ENCODE data around the gene SCRT2. TPM values are rescaled to one million over a fixed set of nuclear protein-coding genes. Genes with fewer than 3 reads are reported as not detected.
"Not testable (repeated sequence)": the region's sequence is repeated elsewhere in the genome, so short reads cannot be mapped to it uniquely, and the experiment has no call there.

SCRT2 gene
- total and polyA plus RNA-seq, 7 experiments from 2014 or later: not detected

GRCh38 chr20:645318-646106, 30.1 kb downstream of the SCRT2 start:
- peaks cover 0 to 18% (median 15%) of the 10 kb centered on the region in 7 donors for H3K4me1 Mint-ChIP-seq
- Histone ChIP-seq H3K27me3 (ENCODE audit: control insufficient read depth in 2 of 2, insufficient read depth in 2 of 2, low read length in 2 of 2) (peaks cover 0 to 11% of the 10 kb centered on the region in 2 donors), H3K36me3 (ENCODE audit: control insufficient read depth in 2 of 3, insufficient read depth in 3 of 3, low read length in 3 of 3) (no peaks in the 10 kb centered on the region), H3K27ac (ENCODE audit: low read depth, low read length) (no peak overlapping the region), H3K4me1 (ENCODE audit: control insufficient read depth in 2 of 2, insufficient read depth in 2 of 2, low read length in 2 of 2) (no peaks in the 10 kb centered on the region), H3K4me3 (ENCODE audit: low read length) (no peak overlapping the region), H3K9me3 (ENCODE audit: control insufficient read depth in 2 of 3, low read length in 3 of 3) (no peaks in the 10 kb centered on the region)
- intact Hi-C loops (cut with micrococcal nuclease): loop anchor here in 1 of 2 donors (1.0 kb wide), 2 partner anchors 84 to 291 kb away; no protein-coding TSS in a partner anchor
- ChIA-PET POLR2A (no interaction called here), CTCF (interaction anchor here (0.5 to 1.1 kb wide), 7 partner anchors 11 to 293 kb away, joined by 3 to 6 read pairs (median 3); no protein-coding TSS in a partner anchor)
- peaks cover 0 to 23% (median 4%) of the 10 kb centered on the region in 5 donors for H3K36me3 Mint-ChIP-seq
- no peak overlapping the region for H3K4me3 Mint-ChIP-seq
- peak; percentile 83 for ATAC-seq
- peak; percentile 28 to 79 (median 51) for DNase-seq
- no peak overlapping the region for H3K27ac Mint-ChIP-seq
- H3K27me3 Mint-ChIP-seq: peaks cover 17 to 24% (median 23%) of the 10 kb centered on the region in 5 donors
- peaks cover 0 to 4% (median 0%) of the 10 kb centered on the region in 11 donors for H3K9me3 Mint-ChIP-seq

- intact Hi-C loops (cut with micrococcal nuclease): loop anchor here in 1 of 2 donors (1.0 kb wide), 2 partner anchors 84 to 291 kb away; no protein-coding TSS in a partner anchor
- H3K27ac Mint-ChIP-seq: no peak overlapping the region
- ChIA-PET POLR2A (no interaction called here), CTCF (interaction anchor here (0.6 to 1.1 kb wide), 5 partner anchors 11 to 292 kb away, joined by 3 to 6 read pairs (median 3); no protein-coding TSS in a partner anchor)
- peaks cover 16 to 30% (median 23%) of the 10 kb centered on the region in 5 donors for H3K27me3 Mint-ChIP-seq
- DNase-seq (no peak), ATAC-seq (no peak)
- H3K27me3 ChIP-seq (ENCODE audit: control insufficient read depth in 2 of 2, insufficient read depth in 2 of 2, low read length in 2 of 2): peaks cover 0 to 11% of the 10 kb centered on the region in 2 donors
- peaks cover 0 to 19% (median 4%) of the 10 kb centered on the region in 5 donors for H3K36me3 Mint-ChIP-seq
- no peaks in the 10 kb centered on the region for H3K36me3 ChIP-seq (ENCODE audit: control insufficient read depth in 2 of 3, insufficient read depth in 3 of 3, low read length in 3 of 3)
- no peak overlapping the region for H3K4me3 Mint-ChIP-seq
- H3K4me1 ChIP-seq (ENCODE audit: control insufficient read depth in 2 of 2, insufficient read depth in 2 of 2, low read length in 2 of 2): no peaks in the 10 kb centered on the region
- H3K4me3 ChIP-seq (ENCODE audit: low read length): no peak overlapping the region
- no peaks in the 10 kb centered on the region for H3K9me3 ChIP-seq (ENCODE audit: control insufficient read depth in 2 of 3, low read length in 3 of 3)
- peaks cover 0 to 4% (median 0%) of the 10 kb centered on the region in 11 donors for H3K9me3 Mint-ChIP-seq
- peaks cover 0 to 18% (median 11%) of the 10 kb centered on the region in 7 donors for H3K4me1 Mint-ChIP-seq
- H3K27ac ChIP-seq (ENCODE audit: low read depth, low read length): no peak overlapping the region
These were observed 30.8 kb downstream of the SCRT2 start for GRCh38 chr20:644692-645317.

GRCh38 chr20:642398-643174, 33.0 kb downstream of the SCRT2 start:
- no peak overlapping the region for H3K4me3 ChIP-seq (ENCODE audit: low read length)
- H3K4me1 ChIP-seq (ENCODE audit: control insufficient read depth in 2 of 2, insufficient read depth in 2 of 2, low read length in 2 of 2): no peaks in the 10 kb centered on the region
- H3K36me3 ChIP-seq (ENCODE audit: control insufficient read depth in 2 of 3, insufficient read depth in 3 of 3, low read length in 3 of 3): no peaks in the 10 kb centered on the region
- H3K27ac ChIP-seq (ENCODE audit: low read depth, low read length): no peak overlapping the region
- peaks cover 0 to 18% (median 11%) of the 10 kb centered on the region in 7 donors for H3K4me1 Mint-ChIP-seq
- H3K27me3 ChIP-seq (ENCODE audit: control insufficient read depth in 2 of 2, insufficient read depth in 2 of 2, low read length in 2 of 2): peaks cover 0 to 11% of the 10 kb centered on the region in 2 donors
- intact Hi-C loops (cut with micrococcal nuclease): no loop called here
- ChIA-PET CTCF (no interaction called here), POLR2A (no interaction called here)
- H3K27ac Mint-ChIP-seq: peak overlapping the region in 2 of 9 donors; percentile 19 to 28
- H3K4me3 Mint-ChIP-seq: peak overlapping the region in 8 of 10 donors; percentile 40 to 67 (median 59)
- no peak for ATAC-seq
- H3K36me3 Mint-ChIP-seq: peaks cover 0 to 9% (median 0%) of the 10 kb centered on the region in 5 donors
- H3K9me3 ChIP-seq (ENCODE audit: control insufficient read depth in 2 of 3, low read length in 3 of 3): no peaks in the 10 kb centered on the region
- peaks cover 16 to 34% (median 23%) of the 10 kb centered on the region in 5 donors for H3K27me3 Mint-ChIP-seq
- H3K9me3 Mint-ChIP-seq: no peaks in the 10 kb centered on the region
- no peak for DNase-seq

- H3K4me3 Mint-ChIP-seq; H3K9me3 ChIP-seq (ENCODE audit: control insufficient read depth in 2 of 3, low read length in 3 of 3); ATAC-seq; POLR2A ChIA-PET; H3K4me1 ChIP-seq (ENCODE audit: control insufficient read depth in 2 of 2, insufficient read depth in 2 of 2, low read length in 2 of 2); H3K27ac ChIP-seq (ENCODE audit: low read depth, low read length); H3K9me3 Mint-ChIP-seq; DNase-seq; H3K4me3 ChIP-seq (ENCODE audit: low read length); intact Hi-C loops (cut with micrococcal nuclease); CTCF ChIA-PET; H3K36me3 Mint-ChIP-seq; H3K36me3 ChIP-seq (ENCODE audit: control insufficient read depth in 2 of 3, insufficient read depth in 3 of 3, low read length in 3 of 3); H3K27ac Mint-ChIP-seq: not testable (repeated sequence)
- H3K4me1 Mint-ChIP-seq: peaks cover 0 to 18% (median 11%) of the 10 kb centered on the region in 7 donors
- peaks cover 0 to 11% of the 10 kb centered on the region in 2 donors for H3K27me3 ChIP-seq (ENCODE audit: control insufficient read depth in 2 of 2, insufficient read depth in 2 of 2, low read length in 2 of 2)
- peaks cover 16 to 37% (median 23%) of the 10 kb centered on the region in 5 donors for H3K27me3 Mint-ChIP-seq
These were observed 33.6 kb downstream of the SCRT2 start for GRCh38 chr20:642013-642397.

GRCh38 chr20:641516-641875, 34.1 kb downstream of the SCRT2 start:
- POLR2A ChIA-PET: no interaction called here
- no peak for ATAC-seq
- no peak for DNase-seq

More at GRCh38 chr20:641516-641875, 34.1 kb downstream of the SCRT2 start:
- Histone ChIP-seq H3K36me3 (ENCODE audit: control insufficient read depth in 2 of 3, insufficient read depth in 3 of 3, low read length in 3 of 3) (no peaks in the 10 kb centered on the region), H3K27ac (ENCODE audit: low read depth, low read length) (no peak overlapping the region), H3K4me1 (ENCODE audit: control insufficient read depth in 2 of 2, insufficient read depth in 2 of 2, low read length in 2 of 2) (no peaks in the 10 kb centered on the region), H3K4me3 (ENCODE audit: low read length) (no peak overlapping the region), H3K27me3 (ENCODE audit: control insufficient read depth in 2 of 2, insufficient read depth in 2 of 2, low read length in 2 of 2) (peaks cover 0 to 11% of the 10 kb centered on the region in 2 donors), H3K9me3 (ENCODE audit: control insufficient read depth in 2 of 3, low read length in 3 of 3) (no peaks in the 10 kb centered on the region)
- Mint-ChIP-seq H3K27me3 (peaks cover 16 to 37% (median 23%) of the 10 kb centered on the region in 5 donors), H3K4me1 (peaks cover 0 to 18% (median 11%) of the 10 kb centered on the region in 7 donors), H3K27ac (peak overlapping the region in 2 of 9 donors; percentile 14 to 63), H3K4me3 (peak overlapping the region in 7 of 10 donors; percentile 3 to 72 (median 55)), H3K9me3 (no peaks in the 10 kb centered on the region), H3K36me3 (peaks cover 0 to 4% (median 0%) of the 10 kb centered on the region in 5 donors)
- intact Hi-C loops (cut with micrococcal nuclease): no loop called here
- CTCF ChIA-PET: no interaction called here
